WI38 (cell line): ENCODE data around the gene LRIG3.
"Not testable (repeated sequence)": the region's sequence is repeated elsewhere in the genome, so short reads cannot be mapped to it uniquely, and the experiment has no call there.

Source experiments
- H3K4me3 ChIP-seq: 2 replicates; pipeline ENCODE4 v1.5.1; 2011; ENCODE audit warnings: low read depth, mild to moderate bottlenecking, control low read depth, low read length
- CTCF ChIP-seq: IDR thresholded peaks from 2 replicates; pipeline ENCODE4 v1.5.1; 2012; ENCODE audit warnings: low read depth, mild to moderate bottlenecking, control low read depth, low read length

The LRIG3 gene

DNA sequence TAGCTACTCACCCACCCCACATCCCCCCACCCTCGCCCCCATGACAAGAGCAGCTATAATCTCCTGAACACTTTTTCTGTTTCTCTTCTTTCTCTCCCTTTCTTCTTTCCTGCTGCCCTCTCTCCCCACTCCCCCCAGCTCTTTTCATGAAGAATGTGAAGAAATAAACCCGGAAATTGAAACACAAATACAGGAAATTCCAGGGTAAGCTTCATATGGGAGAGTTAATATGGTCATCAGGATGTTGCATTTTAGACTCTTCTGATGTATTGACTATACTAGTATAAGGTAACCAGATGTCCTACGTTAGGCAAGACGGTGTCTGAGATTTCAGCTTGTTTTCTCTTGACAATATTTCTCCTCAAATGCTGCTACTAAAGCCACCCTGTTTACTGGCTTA, 41.6 kb upstream of the LRIG3 start:
- no peak overlapping the region for H3K4me3 ChIP-seq
- no peak for TF ChIP-seq CTCF

DNA sequence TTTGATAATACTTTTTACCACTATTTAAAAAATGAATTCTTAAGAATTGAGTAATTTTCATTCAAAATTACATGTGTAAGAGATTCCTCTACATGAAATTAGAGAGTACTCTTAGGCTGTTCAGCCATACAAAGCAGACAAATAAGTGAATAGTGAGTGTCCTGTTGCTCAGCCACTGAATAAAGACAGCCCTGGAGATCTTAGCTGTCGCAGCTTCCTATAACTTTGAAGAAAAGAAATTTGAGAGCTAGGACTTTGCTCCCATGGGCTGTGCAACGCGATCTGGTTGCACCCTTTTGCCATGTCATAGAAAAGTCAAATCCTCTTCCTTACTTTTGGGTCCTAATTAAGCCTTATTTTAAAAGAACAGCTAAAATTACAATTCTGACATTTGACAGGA, 40.9 kb upstream of the LRIG3 start:
- TF ChIP-seq CTCF, result no peak
- no peak overlapping the region for H3K4me3 ChIP-seq

GRCh38 chr12:58959639-58960300, 39.5 kb upstream of the LRIG3 start:
- TF ChIP-seq CTCF, result no peak
- H3K4me3 ChIP-seq, result no peak overlapping the region

DNA sequence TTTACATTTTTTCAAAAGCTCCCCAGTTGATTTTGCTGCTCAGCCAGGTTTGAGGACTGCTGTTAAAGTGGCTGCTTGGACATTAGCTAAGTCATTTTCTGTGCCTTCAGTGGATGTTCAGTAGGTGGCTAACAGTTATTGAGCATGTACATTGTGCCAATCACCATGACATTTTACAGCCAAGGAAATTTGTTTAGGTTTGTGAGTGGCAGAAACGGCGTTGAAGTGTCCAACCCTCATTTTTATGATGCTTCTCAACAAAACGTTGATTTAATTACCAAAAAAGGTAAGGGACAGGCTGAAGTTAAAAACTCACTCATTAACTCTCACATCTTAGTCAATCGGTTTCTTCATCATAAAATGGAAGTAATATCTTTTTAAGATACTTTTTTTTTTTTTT, 37.0 kb upstream of the LRIG3 start:
- TF ChIP-seq CTCF, result no peak
- H3K4me3 ChIP-seq, result no peak overlapping the region

DNA sequence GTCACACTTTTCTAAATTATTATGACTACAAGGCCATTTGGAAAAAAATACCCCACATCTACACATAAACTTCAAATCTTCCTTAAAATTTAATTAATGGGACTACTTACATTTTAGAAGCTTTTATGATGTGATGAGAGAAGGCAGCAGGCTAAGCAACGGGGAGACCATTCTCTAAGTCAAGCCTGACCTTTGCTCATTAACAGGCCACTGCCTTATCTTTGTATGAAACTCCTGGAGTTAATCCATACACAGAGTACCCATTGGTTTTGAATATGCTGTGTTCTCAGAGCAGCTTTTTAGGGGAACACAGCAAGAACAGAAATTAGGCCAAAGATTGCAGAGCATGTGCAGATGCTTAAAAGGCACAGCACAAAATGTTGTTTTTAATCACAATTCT, 35.5 kb upstream of the LRIG3 start:
- no peak overlapping the region for H3K4me3 ChIP-seq
- TF ChIP-seq CTCF, result no peak

- H3K4me3 ChIP-seq, result no peak overlapping the region
- TF ChIP-seq CTCF, result no peak
Observed at GRCh38 chr12:58954002-58954401, 33.7 kb upstream of the LRIG3 start.

DNA sequence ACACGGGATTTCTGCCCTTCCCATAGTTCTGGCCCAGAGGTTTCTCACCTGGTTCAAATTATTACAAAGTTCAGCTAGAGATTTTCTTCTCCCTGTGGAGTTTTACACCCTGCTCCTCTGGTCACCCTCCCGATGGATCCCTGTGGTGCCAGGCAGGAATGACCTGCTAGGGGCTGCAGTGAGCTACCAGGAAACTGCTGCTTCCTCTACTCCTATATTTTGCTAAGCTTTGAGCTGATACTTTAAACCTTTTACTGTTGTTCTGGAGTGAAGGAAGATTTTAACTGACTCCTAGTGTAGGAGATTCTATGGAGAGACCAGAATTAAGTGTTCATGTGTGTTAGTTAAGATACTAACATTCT, 30.4 kb upstream of the LRIG3 start:
- TF ChIP-seq CTCF, result no peak
- no peak overlapping the region for H3K4me3 ChIP-seq

DNA sequence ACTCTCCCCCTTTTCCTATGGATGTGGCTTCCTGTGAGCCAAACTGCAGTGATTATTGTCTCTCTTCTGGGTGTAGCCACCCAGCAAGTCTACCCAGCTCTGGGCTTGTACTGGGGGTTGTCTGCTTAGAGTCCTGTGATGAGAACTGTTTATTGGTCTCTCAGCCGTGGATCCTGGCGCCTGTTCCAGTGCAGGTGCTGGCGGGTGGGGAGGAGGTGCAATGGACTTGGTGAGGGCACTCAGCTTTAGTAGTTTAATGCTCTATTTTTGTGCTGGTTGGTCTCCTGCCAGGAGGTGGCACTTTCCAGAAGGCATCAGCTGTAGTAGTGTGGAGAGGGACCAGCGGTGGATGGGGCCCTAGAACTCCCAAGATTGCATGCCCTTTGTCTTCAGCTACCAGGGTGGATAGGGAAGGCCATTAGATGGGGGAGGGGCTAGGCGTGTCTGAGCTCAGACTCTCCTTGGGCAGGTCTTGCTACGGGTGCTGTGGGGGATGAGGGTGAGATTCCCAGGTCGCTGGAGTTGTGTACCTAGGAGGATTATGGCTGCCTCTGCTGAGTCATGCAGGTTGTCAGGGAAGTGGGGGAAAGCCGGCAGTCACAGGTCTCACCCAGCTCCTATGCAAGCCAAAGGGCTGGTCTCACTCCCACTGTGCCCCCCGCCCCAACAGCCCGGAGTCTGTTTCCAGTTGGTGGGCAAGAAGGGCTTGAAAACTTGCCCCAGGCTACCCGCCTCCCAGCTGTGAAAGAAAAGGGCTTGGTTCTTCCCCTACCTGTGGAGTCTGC, 29.8 kb upstream of the LRIG3 start:
- not testable (repeated sequence) for H3K4me3 ChIP-seq
